Measurements from ENCODE around the gene CSTB.

- no peak for TF ChIP-seq CTCF (IDR thresholded peaks at IDR 0.05)
- no peak for TF ChIP-seq EZH2 (IDR thresholded peaks at IDR 0.05; ENCODE audit: borderline replicate concordance, insufficient read depth, low read depth, low read length, poor library complexity, severe bottlenecking)
Measured at GRCh38 chr21:43751955-43752591, 24.0 kb downstream of the CSTB start.

Measured in B cell (primary cell).